IMR-90 (cell line): ENCODE measurements around the gene CTNND2. TPM values are rescaled to one million over a fixed set of nuclear protein-coding genes. Genes with fewer than 3 reads are reported as not detected.

Experiments used
- ATAC-seq: fragments of 200-7000 bp; cut with Tn5 transposase; 2 replicates; pipeline ENCODE4 v1.9.1; 2020; ENCODE audit warnings: low read depth, mild to moderate bottlenecking, moderate library complexity
- BruUV-seq: library from RNA; stranded (reverse); fragments of 400-500 nt; replicated peaks from 2 replicates; lab custom pipeline; 2021; lab: Mats Ljungman, UMichigan
- CTCF ChIA-PET: fragments of 300-600 bp; formaldehyde crosslinking; extraction: SDS; loops from one replicate; lab custom pipeline; 2021; ENCODE audit warnings: antibody characterized with exemption; lab: Yijun Ruan, JAX
- POLR2A ChIA-PET: fragments of 300-600 bp; sonication (Branson Sonifier 250); formaldehyde crosslinking; loops from one replicate; lab custom pipeline; 2022; ENCODE audit warnings: antibody characterized with exemption; ENCODE audit not compliant: unreplicated experiment; lab: Charles Lee
- DNase-seq: peaks from one replicate; pipeline ENCODE4 v3.0.0; 2013
- H2AFZ ChIP-seq: replicated peaks from 2 replicates; pipeline ENCODE3; 2013; ENCODE audit warnings: low read length, mild to moderate bottlenecking; ENCODE audit not compliant: poor library complexity
- H2AK5ac ChIP-seq: 2 replicates; pipeline ENCODE4 v1.6.1; 2013; ENCODE audit warnings: low read depth, low read length, inconsistent platforms
- H2AK9ac ChIP-seq: replicated peaks from 2 replicates; pipeline ENCODE3; 2013; ENCODE audit warnings: mild to moderate bottlenecking, low read depth, low read length, moderate library complexity; ENCODE audit not compliant: poor library complexity
- H2BK120ac ChIP-seq: 2 replicates; pipeline ENCODE4 v1.6.1; 2013; ENCODE audit warnings: low read depth, low read length, inconsistent platforms
- H2BK15ac ChIP-seq: 3 replicates; pipeline ENCODE4 v1.6.1; 2013; ENCODE audit warnings: low read depth, low read length, inconsistent platforms
- H2BK20ac ChIP-seq: 2 replicates; pipeline ENCODE4 v1.6.1; 2013; ENCODE audit warnings: low read depth, mild to moderate bottlenecking, inconsistent platforms, low read length, moderate library complexity
- H2BK5ac ChIP-seq: 2 replicates; pipeline ENCODE4 v1.6.1; 2013; ENCODE audit warnings: mild to moderate bottlenecking, low read depth, low read length, inconsistent platforms; ENCODE audit not compliant: poor library complexity, severe bottlenecking
- H3K14ac ChIP-seq: replicated peaks from 2 replicates; pipeline ENCODE4 v1.6.1; 2013; ENCODE audit warnings: low read depth, low read length, inconsistent platforms
- H3K18ac ChIP-seq: 2 replicates; pipeline ENCODE4 v1.6.1; 2013; ENCODE audit warnings: low read depth, low read length, control low read depth
- H3K23ac ChIP-seq: 2 replicates; pipeline ENCODE4 v1.6.1; 2013; ENCODE audit warnings: low read depth, low read length, inconsistent platforms
- H3K27ac ChIP-seq: 2 replicates; pipeline ENCODE4 v1.5.1; 2013; ENCODE audit warnings: mild to moderate bottlenecking, control low read depth, low read length; ENCODE audit not compliant: insufficient read depth
- H3K27me3 ChIP-seq: 2 replicates; pipeline ENCODE4 v1.6.1; 2013; ENCODE audit warnings: low read length; ENCODE audit not compliant: control insufficient read depth, insufficient read depth
- H3K36me3 ChIP-seq: 2 replicates; pipeline ENCODE4 v1.6.1; 2013; ENCODE audit warnings: low read length, mixed read lengths; ENCODE audit not compliant: control insufficient read depth, insufficient read depth
- H3K4ac ChIP-seq: 2 replicates; pipeline ENCODE4 v1.6.1; 2013; ENCODE audit warnings: low read depth, low read length, inconsistent platforms
- H3K4me1 ChIP-seq: 2 replicates; pipeline ENCODE4 v1.6.1; 2013; ENCODE audit warnings: low read length, mixed read lengths; ENCODE audit not compliant: control insufficient read depth, insufficient read depth
- H3K4me2 ChIP-seq: 2 replicates; pipeline ENCODE4 v1.6.1; 2013; ENCODE audit warnings: low read depth, mild to moderate bottlenecking, control low read depth, low read length, moderate library complexity
- H3K4me3 ChIP-seq: 2 replicates; pipeline ENCODE4 v1.5.1; 2013; ENCODE audit warnings: low read depth, mild to moderate bottlenecking, control low read depth, low read length, moderate library complexity; ENCODE audit not compliant: insufficient read depth
- H3K56ac ChIP-seq: 2 replicates; pipeline ENCODE4 v1.6.1; 2013; ENCODE audit warnings: low read length, inconsistent platforms; ENCODE audit not compliant: insufficient read depth; ENCODE audit errors: extremely low read depth
- H3K79me1 ChIP-seq, 2 experiments: 2 replicates each; pipeline ENCODE4 v1.6.1; 2013; ENCODE audit warnings: low read length in 2 of 2, inconsistent platforms in 1 of 2, low read depth in 1 of 2
- H3K9ac ChIP-seq: 2 replicates; pipeline ENCODE4 v1.6.1; 2013; ENCODE audit warnings: low read depth, low read length, control low read depth
- H3K9me1 ChIP-seq: 2 replicates; pipeline ENCODE4 v1.6.1; 2013; ENCODE audit warnings: low read length, inconsistent platforms; ENCODE audit not compliant: insufficient read depth
- H3K9me3 ChIP-seq: 2 replicates; pipeline ENCODE4 v1.6.1; 2013; ENCODE audit warnings: low read length; ENCODE audit not compliant: control insufficient read depth, insufficient read depth
- H4K20me1 ChIP-seq: 2 replicates; pipeline ENCODE4 v1.6.1; 2013; ENCODE audit warnings: low read length, inconsistent platforms; ENCODE audit not compliant: insufficient read depth
- H4K5ac ChIP-seq: 2 replicates; pipeline ENCODE4 v1.6.1; 2013; ENCODE audit warnings: mild to moderate bottlenecking, low read depth, low read length, control low read depth
- H4K8ac ChIP-seq, 2 experiments: 2 replicates each; pipeline ENCODE4 v1.6.1; 2013; ENCODE audit warnings: low read depth in 2 of 2, low read length in 2 of 2, control low read depth in 1 of 2, inconsistent platforms in 1 of 2
- H4K91ac ChIP-seq: 2 replicates; pipeline ENCODE4 v1.6.1; 2013; ENCODE audit warnings: low read depth, low read length, inconsistent platforms; ENCODE audit not compliant: insufficient read depth
- BHLHE40 ChIP-seq: fragments of 150-350 bp; IDR thresholded peaks from 2 replicates; pipeline ENCODE4 v1.6.1; 2016; ENCODE audit warnings: mild to moderate bottlenecking, low read depth, low read length
- CHD1 ChIP-seq: IDR thresholded peaks from 2 replicates; pipeline ENCODE4 v1.6.1; 2012; ENCODE audit warnings: low read depth, low read length, improper control_type of control experiment
- FOS ChIP-seq: fragments of 150-350 bp; IDR thresholded peaks from 2 replicates; pipeline ENCODE4 v1.6.1; 2016; ENCODE audit warnings: low read depth, low read length
- MAFK ChIP-seq: IDR thresholded peaks from 2 replicates; pipeline ENCODE4 v1.6.1; 2012; ENCODE audit warnings: low read depth, low read length, improper control_type of control experiment
- RCOR1 ChIP-seq: IDR thresholded peaks from 2 replicates; pipeline ENCODE4 v1.6.1; 2012; ENCODE audit warnings: mild to moderate bottlenecking, low read length, improper control_type of control experiment; ENCODE audit not compliant: insufficient replicate concordance
- RFX5 ChIP-seq: IDR thresholded peaks from 2 replicates; pipeline ENCODE4 v1.8.0; 2012; ENCODE audit warnings: low read depth, mild to moderate bottlenecking, low read length, moderate library complexity
- whole genome bisulfite sequencing, 2 experiments: methylation state at CpG; one replicate each; pipeline versions ENCODE4 v1.1.5 to v1.1.7; 2013; ENCODE audit warnings: missing lambda C conversion rate in 2 of 2; ENCODE audit not compliant: insufficient read length in 1 of 2; ENCODE audit errors: extremely low coverage in 2 of 2; 5-methylcytosine and 5-hydroxymethylcytosine counted together
- dilution Hi-C: fragments of 300-500 bp; cut with HindIII; formaldehyde crosslinking; loops from one replicate; pipeline ENCODE4 v1.14.3; 2018; ENCODE audit warnings: low sequenced_read_pairs; ENCODE audit not compliant: unreplicated experiment
- in situ Hi-C: fragments of 300-500 bp; cut with MboI; formaldehyde crosslinking; loops from 3 replicates; pipeline ENCODE4 v1.14.3; 2019; ENCODE audit warnings: low sequenced_read_pairs, inconsistent platforms, mixed read lengths
- intact Hi-C: fragments of 100-400 bp; cut with micrococcal nuclease; formaldehyde crosslinking; loops from 2 replicates; pipeline ENCODE4 v1.10.0; 2022
- polyA plus RNA-seq, 3 experiments: library from polyadenylated mRNA; depleted of rRNA; stranded (reverse); fragments of >200 nt; gene quantifications; 2 replicates each; pipeline ENCODE4 v1.2.3, GENCODE V29; 2012; ENCODE audit warnings: low replicate concordance in 1 of 3
- total RNA-seq: library from RNA; depleted of rRNA; stranded (reverse); fragments of >200 nt; gene quantifications from 2 replicates; pipeline ENCODE4 v1.2.3, GENCODE V29; 2012
- TF ChIP-seq, protein P1 (sequence below): fragments of 150-350 bp; IDR thresholded peaks from 2 replicates; pipeline ENCODE4 v1.6.1; 2017; ENCODE audit warnings: mild to moderate bottlenecking, antibody characterized with exemption, low read length, low read depth
- TF ChIP-seq, protein P2 (sequence below): fragments of 150-350 bp; IDR thresholded peaks from 2 replicates; pipeline ENCODE4 v1.6.1; 2016; ENCODE audit warnings: low read depth, mild to moderate bottlenecking, low read length, moderate library complexity, borderline replicate concordance

The CTNND2 gene
- total and polyA plus RNA-seq, 2 of the 4 experiments (the other 2 are of a cell fraction): not detected

DNA sequence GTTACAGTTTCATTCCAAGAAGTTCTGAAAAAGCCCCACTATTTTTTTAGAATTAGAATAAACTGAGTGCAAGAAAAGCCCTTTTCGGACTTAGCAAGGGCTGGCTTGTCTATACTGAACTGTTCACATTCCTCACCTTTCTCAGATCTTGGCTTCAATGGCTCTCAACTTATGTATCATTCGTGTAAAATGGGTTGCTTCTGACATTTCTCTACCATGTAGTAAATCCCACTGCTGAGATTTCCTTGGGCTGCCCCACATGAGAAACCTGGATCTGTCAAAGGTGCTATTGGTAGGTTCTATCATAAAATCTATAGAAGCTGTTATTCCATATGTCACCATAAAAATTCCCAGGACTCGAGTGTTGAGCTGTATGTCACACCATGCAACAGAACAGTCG, 454.3 kb downstream of the CTNND2 start:
- POLR2A ChIA-PET: no interaction called here
- CTCF ChIA-PET: no interaction called here

More for the DNA sequence above, 454.3 kb downstream of the CTNND2 start:
- H4K20me1 ChIP-seq: no peaks in the 10 kb centered on the region
- H3K36me3 ChIP-seq: no peaks in the 10 kb centered on the region
- H4K8ac ChIP-seq: no peak overlapping the region
- no peak for DNase-seq
- TF ChIP-seq RFX5: no peak
- no peak for TF ChIP-seq MAFK
- no peak for TF ChIP-seq BHLHE40
- TF ChIP-seq, protein P1, sequence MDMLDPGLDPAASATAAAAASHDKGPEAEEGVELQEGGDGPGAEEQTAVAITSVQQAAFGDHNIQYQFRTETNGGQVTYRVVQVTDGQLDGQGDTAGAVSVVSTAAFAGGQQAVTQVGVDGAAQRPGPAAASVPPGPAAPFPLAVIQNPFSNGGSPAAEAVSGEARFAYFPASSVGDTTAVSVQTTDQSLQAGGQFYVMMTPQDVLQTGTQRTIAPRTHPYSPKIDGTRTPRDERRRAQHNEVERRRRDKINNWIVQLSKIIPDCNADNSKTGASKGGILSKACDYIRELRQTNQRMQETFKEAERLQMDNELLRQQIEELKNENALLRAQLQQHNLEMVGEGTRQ: no peak
- TF ChIP-seq FOS: no peak
- no peak for TF ChIP-seq CHD1
- no peak for TF ChIP-seq RCOR1
- TF ChIP-seq, protein P2, sequence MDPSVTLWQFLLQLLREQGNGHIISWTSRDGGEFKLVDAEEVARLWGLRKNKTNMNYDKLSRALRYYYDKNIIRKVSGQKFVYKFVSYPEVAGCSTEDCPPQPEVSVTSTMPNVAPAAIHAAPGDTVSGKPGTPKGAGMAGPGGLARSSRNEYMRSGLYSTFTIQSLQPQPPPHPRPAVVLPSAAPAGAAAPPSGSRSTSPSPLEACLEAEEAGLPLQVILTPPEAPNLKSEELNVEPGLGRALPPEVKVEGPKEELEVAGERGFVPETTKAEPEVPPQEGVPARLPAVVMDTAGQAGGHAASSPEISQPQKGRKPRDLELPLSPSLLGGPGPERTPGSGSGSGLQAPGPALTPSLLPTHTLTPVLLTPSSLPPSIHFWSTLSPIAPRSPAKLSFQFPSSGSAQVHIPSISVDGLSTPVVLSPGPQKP: no peak
- in situ Hi-C loops (no loop called here), intact Hi-C loops (loop anchor here (10.0 kb wide), 1 partner anchor 345 kb away; no protein-coding TSS in a partner anchor), dilution Hi-C loops (no loop called here)
- no peak overlapping the region for H2BK5ac ChIP-seq
- no TSS peak for BruUV-seq
- WGBS, 2 experiments: no CpG with 5 or more reads among the region's 4 CpGs
- no peak overlapping the region for H3K4ac ChIP-seq
- H3K9me1 ChIP-seq: no peaks in the 10 kb centered on the region
- H3K23ac ChIP-seq: no peak overlapping the region
- H2AK5ac ChIP-seq: no peak overlapping the region
- H3K27ac ChIP-seq: no peak overlapping the region
- no peaks in the 10 kb centered on the region for H3K27me3 ChIP-seq
- H3K79me1 ChIP-seq: no peaks in the 10 kb centered on the region
- no peak overlapping the region for H3K4me2 ChIP-seq
- no peak overlapping the region for H4K91ac ChIP-seq
- H3K4me3 ChIP-seq: no peak overlapping the region
- H2BK120ac ChIP-seq: no peak overlapping the region
- H3K14ac ChIP-seq: no peak overlapping the region
- no peaks in the 10 kb centered on the region; the same call in 1 of the 2 replicates for H3K9me3 ChIP-seq
- H3K9ac ChIP-seq: no peak overlapping the region
- no peak overlapping the region for H2BK15ac ChIP-seq
- H2AFZ ChIP-seq: no peak overlapping the region
- H2AK9ac ChIP-seq: no peak overlapping the region
- no peak for ATAC-seq
- H2BK20ac ChIP-seq: no peak overlapping the region
- H4K5ac ChIP-seq: no peak overlapping the region
- no peak overlapping the region for H3K18ac ChIP-seq
- H3K56ac ChIP-seq: no peak overlapping the region
- no peaks in the 10 kb centered on the region for H3K4me1 ChIP-seq
